Fibroblast of skin of left biceps (primary cell): Measurements from ENCODE around the gene NOL7.

Source experiments
- DNase-seq, 2 experiments: peaks; one replicate each; pipeline ENCODE4 v3.0.0-alpha.2; 2013; ENCODE audit warnings: low read depth in 2 of 2

NOL7 gene

DNA sequence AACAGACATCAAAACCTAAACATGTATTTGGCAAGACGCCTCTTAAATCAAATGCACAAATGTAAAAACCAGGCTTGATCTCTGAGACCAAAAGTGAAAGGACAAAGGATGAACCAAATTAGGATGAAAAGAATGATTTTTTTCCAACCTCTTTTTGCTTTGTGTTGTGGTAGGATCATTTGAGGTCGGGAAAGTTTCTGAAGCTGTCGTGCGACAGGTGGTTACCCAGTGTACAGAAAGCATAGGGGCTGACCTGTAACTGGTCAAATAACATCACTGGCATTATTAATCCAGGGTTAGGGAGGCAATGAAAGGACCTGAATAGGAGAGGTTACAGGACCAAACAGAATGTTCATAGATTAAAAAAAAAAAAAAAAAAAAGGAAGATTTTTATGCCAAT lies 18.1 kb upstream of the NOL7 start:
- no peak for DNase-seq

DNA sequence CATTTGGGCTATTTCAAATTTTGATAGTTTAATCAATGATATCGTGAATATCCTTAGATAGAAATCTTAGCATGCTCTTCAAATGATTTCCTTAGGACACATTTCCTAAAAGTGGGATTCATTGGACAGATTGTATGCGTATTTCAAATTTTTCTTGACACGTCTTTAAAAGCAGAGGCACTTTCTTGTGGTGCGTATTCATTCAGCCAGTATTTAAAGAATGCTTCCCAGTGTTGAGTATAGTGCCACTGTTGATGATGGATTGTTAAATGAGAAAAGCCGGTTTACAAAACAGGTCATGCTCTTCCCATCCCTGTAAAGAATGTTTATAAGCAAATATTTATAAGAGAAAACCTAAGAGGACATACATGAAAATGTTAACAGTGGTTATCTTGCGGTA lies 15.1 kb upstream of the NOL7 start:
- no peak for DNase-seq

DNA sequence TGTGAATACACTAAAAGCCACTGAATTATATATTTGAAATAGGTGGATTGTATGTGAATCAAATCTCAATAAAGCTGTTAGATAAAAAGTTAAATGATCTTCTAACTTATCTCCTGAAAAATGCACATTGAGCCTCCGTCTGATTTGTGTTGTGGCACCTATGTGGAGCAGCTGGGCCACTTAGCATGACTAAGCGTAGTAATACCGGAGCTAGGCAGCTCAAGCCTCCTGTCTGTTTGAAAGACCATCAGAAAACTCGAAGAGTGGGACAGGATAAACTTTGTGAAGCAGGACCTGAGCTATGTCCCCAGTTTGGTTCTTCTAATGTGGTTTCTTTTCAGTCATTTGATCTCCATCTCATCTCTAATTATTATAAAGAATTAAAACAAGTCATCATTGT lies 11.0 kb upstream of the NOL7 start:
- no peak for DNase-seq

DNA sequence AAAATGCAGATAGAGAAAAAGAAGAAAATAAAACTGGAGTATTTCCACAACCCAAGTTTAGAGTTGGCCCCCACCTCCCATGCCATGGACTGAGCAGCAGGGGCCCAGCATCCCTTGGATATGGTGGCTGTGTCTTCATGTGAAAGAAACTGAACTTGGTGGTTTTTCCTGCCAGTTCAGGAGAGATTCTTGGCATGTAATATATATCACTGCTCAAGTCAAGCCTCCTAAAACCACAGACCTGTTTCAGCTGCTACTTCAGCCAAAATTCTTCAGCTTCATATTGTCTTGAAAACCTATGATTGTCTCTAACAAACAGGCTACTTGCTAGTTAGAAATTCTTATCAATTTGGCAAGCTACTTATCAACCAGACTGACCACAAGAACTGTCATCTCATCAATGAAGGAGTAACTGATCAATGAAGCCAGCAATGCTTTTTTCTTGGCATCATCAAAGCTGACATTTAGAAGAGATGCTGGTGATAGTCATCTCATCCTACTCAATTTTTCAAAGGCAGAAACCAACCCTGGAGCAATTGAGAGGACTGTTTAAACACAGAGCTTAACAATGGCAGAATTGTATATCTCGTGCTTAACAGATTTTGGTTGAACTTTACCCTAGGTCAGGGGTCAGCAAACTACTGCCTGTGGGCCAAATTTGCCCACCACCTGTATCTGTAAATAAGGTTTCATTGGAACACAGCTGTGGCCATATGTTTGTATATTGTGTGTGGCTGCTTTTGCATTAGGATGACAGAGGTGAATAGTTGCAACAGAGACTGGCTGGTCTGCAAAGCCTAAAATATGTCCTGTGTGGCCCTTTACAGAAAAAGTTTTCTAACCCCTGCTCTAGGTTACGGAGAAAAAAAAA lies 10.4 kb upstream of the NOL7 start:
- DNase-seq = no peak

DNA sequence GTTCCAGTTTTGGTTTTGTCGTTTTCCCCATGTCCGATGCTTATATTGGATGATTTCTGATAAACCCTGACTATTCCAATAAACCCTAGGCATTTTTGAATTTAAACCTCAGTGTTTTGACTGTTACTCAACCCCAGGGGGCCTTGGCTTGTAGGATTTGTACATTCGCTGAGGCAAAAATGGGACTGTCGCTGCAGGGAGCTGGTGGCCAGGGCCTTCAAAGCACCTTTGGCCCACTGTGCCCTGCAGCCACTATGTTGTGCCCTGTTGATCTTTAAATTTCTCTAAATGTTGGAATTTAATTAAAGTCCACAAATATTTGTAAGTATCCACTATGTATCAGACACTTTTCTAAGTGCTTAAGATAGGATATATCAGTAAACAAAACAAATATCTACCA lies 9.5 kb upstream of the NOL7 start:
- DNase-seq = no peak

DNA sequence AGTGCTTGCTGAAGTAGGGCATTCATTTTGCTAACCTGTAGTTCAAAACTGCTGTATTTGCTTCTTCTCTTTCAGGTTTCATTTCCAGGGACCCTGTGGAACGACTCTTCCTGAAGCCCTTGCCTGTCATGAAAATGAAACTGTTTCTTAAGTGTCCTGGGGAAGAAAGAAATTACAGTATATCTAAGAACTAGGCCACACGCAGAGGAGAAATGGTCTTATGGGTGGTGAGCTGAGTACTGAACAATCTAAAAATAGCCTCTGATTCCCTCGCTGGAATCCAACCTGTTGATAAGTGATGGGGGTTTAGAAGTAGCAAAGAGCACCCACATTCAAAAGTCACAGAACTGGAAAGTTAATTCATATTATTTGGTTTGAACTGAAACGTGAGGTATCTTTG lies 3.4 kb upstream of the NOL7 start:
- DNase-seq = no peak

DNA sequence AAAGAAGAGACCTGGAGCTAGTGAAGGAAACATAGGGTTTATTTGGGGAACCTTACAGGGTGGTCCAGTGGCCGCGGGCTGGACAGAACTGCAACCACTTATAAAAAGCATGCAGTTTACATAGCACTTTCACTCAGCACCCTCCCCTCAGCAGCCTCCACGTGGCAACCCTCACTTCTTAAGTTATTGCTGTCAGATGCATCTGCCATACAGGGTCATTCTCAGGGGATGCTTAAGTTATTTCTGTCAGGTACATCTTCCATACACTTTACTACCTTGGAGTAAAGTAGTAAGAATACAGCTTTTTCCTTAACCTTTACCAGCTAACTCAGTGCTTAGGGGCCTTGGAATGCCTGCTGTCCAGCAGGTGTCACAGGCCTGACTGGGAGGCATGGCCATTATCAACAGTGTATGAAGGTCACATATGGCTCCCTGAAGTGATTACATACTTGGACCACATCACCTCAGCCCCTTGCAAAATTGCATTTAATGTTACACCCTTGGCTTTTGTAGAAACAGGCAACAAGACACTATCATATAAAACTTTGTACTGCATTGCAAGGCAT lies 2.0 kb upstream of the NOL7 start:
- no peak for DNase-seq

DNA sequence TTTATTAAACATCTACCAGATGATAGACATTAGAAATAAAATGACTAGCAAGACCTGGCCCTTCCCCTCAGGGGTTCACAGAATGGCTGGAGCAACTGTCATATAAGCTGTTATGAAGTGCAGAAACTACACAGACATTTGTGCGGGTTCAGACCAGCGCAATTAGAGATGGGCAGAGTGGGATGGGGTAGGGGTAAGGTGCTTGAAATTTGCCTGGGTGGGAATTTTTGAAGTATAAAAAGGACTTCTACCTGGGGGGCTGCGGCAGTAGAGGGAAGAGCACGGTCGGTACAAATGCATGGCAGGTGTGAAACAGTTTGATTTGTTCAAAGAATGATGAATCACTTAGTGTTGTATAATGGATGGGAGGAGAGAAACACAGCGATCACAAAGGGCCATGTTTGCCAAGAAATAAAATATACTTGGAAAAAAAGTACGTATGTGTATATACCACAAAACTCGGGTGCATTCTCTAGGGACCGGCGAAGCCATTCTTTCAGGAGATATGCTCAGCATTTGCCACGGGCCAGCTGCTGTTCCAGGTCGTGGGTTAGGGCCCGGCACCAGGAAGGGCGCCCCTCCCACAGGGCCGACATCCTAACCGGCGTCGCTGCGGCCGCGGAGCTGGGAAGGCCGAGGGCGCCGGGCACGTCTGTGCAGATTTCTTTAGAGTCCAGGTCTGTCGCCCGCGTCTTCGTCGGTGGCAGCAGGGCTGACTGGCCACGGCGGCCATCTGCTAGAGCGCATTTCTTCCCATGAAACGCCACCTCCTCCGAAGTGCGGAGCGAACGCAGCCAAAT lies 809 bp upstream of the NOL7 start:
- no peak for DNase-seq

DNA sequence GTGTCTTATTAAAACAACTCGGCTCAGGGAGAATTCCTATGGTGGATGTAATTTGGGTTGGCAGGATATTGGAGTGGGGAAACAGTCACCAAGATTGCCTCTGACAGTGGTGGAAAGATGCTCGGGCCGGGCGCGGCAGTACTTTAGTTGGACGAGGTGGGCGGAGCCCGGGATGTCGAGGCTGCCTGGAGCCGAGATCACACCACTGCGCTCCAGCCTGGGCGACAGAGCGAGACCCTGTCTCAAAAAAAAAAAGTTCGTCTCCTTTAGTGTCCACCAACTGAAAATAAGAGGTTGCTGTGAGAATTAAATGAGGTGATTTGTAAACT lies 621 bp downstream of the NOL7 start:
- no peak for DNase-seq

DNA sequence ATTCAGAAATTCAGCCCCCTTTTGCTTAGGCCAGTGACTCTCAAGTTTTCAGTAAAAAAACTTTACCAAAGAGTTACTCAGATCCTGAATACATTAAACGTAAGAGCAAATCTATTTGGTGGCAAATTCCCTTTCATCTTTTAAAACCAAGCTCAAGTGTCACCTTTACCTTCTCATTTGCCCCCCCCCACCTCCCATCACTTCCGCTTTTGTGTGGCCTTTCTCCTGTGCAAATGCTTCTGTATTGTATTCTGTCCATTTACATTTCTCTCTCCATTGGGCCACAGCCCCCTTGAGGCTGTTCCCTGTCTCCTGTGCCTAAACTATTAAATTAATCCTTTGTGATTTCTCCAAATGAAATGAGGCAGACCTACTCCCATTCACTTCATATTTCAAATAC lies 1.9 kb downstream of the NOL7 start:
- no peak for DNase-seq

DNA sequence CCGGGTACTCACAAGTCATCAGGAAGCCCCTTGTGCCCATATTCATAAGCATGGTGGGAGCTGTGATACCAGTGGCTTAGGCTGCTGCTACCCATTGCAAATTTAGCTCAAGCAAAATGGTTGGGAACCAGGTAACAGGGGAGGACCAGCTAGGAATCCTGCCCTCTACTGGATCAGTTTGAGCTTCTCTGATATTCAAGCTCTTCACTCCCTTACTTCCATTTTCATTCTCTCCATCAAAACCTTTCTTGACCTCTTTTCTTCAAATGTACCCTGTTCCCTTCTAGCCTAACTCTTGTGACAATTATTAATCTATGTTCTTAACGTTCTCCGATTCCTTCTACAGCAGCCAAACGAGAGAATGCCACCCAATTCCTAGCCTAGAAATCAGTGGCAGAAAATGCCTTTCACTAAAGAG lies 9.7 kb downstream of the NOL7 start:
- DNase-seq = no peak

DNA sequence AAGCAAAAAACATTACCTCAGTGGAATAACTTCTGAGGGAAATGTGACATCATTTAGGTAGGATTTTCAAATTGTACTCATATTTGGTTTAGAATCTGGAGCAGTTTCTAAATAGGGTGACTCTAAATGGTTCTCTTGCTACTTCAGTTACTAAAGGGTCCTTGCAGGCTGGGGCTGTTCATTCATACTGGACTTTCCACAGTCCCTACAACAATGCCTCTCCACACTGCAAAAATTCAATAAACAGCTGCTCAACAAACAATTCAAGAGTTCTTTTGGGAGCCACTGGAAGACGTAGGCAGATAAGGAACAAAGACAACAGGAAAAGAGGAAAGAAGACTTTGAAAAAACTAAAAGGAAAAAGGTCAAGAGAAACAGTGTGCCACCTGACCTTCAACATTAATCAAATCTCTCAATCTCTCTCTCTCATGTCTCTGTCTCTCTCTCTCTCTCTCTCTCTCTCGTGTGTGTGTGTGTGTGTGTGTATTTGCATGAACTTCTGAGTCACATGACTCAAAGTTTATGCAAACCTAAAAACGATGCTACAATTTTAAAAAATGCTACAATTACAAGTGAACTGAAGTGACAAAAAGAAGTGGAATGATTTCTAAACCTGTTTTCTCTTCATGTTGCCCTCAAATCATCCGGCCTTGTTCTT lies 14.5 kb downstream of the NOL7 start:
- no peak for DNase-seq

DNA sequence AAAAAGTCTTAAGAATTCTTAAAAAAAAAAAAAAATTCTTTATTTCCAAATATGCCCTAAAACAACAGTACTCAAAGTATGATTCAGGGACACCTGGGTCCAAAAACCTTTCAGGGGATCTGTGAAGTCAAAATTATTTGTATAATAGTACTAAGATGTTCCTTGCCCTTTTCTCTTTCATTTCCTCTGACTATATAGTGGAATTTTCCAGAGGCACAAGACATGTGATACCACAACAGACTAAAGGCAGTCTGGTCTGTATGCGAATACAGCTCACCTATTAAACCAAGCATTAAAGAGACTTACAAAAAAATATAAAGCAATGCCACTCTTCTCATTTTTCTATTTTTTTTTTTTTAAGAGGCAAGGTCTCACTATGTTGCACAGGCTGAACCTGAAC lies 15.4 kb downstream of the NOL7 start:
- DNase-seq = no peak

DNA sequence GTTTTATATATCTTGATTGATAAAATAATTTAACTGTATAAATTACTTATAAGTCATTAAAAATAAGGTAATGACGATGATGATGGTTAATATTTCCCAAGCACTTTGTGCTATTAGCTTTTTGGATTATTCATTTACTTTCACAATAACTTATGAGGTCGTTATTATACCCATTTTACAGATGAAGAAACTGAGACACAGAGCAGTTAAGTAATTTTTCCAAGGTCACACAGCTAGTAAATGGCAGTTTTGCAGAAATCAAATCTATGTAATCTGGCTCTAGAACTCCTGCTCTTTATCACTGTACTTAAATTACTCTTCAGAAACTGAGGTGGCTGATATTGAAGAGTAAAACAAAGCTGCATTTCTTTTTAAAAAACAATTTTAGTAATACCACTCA lies 18.2 kb downstream of the NOL7 start:
- no peak for DNase-seq

DNA sequence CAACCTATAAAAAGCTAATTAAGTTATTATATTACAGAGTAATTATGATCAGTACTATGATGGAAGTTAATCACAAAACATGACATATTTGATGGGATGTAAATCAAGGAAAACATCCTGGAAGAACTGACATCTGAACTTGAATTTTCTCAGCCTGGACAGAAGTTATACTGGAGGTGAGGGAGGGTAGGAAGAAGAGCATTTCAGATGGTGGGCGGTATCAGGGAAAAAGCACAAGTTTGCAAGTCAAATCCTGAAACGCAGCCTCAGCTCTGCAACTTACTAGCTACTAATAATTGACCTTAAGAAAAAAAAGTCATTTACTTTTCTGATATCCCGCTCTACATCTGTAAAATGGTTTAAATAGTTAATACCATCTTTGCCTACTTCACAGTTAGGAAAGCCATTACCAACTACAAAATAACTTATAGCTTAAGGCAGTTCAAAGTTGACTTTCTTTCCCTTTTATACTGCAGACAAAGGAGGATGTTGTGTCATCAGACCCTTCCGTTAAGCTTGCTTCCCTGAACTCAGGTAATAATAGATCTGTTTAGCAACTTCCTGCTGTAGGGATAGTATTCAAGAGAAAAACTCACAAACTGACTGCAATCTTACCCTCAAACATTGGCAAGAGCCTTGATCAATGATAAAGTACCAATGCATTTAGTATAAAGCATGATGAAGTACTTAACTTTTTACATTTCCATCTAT lies 21.0 kb downstream of the NOL7 start:
- DNase-seq = no peak

DNA sequence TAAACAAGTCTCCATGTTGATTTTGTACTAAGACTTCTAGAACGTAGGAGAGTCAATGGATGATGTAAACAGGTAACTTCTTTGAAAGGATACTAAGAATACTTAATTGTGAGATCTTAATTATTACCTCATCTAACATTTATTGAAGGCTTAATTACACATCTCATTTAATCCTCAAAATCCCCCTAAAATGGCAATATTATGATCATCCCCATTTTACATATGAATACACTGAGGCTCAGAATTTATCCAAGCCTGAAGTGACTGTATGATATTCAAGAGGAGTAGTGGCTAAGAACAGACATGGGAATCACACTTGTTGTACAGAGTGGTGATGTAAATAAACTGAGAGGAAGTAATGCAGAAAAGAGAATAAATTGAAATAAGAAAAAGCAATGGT lies 22.9 kb downstream of the NOL7 start:
- no peak for DNase-seq

DNA sequence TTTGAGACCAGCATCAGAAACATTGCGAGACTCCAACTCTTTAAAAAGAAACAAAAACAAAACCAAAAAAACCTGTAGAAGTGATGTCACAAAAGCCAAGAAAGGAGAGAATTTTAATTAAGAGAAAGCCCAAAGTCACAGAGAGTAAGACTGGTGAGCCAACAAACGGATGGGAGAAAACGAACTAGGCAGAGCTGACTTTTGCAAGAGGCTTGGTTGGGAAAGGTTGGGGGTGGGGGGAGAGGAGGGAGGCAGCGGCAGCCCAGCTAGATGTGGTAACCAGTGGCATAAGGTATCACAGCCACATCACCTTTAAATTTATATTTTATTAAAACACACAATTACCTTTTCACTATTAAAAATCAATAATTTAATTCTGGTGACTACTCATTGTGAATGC lies 23.5 kb downstream of the NOL7 start:
- DNase-seq = no peak

DNA sequence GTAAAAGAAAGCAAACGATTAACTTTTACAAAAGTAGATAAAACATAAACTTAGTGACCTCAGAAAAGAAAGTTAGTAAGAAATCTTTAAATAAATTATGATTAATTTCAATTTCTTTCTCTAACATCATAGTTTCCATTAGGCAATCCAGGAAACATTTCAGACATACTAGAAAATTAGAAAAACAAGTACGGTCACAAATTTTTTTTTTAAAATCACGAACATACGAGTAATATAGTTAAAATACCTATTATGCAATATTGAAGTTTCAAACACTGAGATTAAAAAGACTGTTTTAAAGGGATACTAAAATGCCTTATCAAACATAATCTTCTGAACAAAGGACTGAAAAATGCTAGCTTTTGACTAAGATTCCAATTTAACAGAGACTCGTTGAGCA lies 26.2 kb downstream of the NOL7 start:
- no peak for DNase-seq

DNA sequence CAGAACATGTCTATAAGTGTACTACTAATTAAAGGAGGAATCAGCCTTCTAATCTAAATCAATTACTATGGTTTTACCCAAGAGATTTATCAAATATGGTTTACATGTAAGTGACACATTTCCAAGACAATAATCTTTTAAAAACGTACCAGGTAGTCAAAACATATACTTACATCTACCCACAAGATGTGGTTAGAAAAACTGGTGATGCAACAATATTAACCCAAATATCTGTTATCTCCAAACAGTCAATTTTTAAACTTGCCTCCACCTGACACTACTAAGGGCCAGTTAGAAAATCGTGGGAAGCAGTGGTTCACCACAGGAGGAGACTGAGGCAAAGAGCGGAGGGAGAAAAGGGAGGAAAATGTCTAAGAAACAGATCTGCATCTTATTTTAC lies 28.0 kb downstream of the NOL7 start:
- no peak for DNase-seq

DNA sequence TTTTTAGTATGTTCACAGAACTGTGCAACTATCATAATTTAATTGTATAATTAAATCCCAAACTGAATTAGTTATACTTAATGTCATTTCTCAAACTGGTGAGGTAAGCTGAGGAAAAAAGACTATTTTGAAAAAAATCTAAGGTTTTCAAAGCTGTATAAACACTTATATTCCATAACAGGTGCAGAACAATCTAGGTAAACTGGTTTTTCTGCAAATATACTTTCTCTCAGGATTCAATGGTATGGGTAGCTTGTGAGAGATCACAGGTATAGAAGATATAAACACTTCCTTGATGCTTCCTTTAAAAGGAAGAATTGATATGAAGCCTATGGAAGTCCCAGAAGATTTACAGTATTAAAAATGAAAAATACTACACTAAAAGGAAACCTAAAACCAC lies 33.7 kb downstream of the NOL7 start:
- DNase-seq = no peak

DNA sequence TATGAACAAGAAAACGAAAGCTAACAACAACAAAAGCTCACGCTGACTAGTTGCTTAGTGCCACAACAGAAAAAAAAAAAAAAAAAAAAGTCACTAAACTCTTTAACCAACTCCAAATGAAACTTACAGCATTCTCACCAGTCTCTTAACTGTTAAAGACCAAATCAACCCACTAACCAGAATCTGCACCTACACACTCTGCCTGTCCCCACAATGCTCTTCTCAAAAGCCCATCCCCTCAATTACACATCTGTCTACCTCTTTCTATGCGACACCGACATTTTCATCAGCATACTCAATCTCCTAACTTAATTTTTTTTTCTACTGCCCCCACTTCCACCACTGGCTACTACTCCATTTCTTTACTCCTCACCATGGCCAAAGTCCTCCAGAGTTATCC lies 34.3 kb downstream of the NOL7 start:
- DNase-seq = no peak

DNA sequence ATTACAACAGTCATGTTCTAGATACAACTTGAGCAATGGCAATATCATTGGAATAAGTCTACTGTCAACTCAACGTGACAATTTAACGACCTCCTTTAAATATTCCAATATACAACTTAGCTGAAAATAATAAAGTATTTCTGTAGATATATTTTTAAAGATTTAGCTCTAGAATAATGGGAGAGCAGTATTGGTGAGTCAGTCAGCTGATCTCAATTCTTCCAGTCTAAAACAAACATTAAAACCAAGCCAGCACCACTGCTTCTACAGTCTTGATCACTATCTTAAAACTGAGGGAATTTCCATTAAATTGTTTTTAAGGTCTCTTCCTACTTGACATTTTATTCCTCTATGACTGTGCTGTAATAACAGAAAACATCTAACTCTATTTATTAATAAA lies 38.2 kb downstream of the NOL7 start:
- no peak for DNase-seq
